NCI-H774 (cell line): ENCODE measurements around the gene SAMD5.
A peak's percentile ranks its signal among the peaks of the same experiment; 100 is the strongest.
"Not testable (repeated sequence)": the region's sequence is repeated elsewhere in the genome, so short reads cannot be mapped to it uniquely, and the experiment has no call there.

Experiments used
- DNase-seq: peaks from one replicate; lab custom pipeline; 2025; lab: John Stamatoyannopoulos, UW

Gene SAMD5

DNA sequence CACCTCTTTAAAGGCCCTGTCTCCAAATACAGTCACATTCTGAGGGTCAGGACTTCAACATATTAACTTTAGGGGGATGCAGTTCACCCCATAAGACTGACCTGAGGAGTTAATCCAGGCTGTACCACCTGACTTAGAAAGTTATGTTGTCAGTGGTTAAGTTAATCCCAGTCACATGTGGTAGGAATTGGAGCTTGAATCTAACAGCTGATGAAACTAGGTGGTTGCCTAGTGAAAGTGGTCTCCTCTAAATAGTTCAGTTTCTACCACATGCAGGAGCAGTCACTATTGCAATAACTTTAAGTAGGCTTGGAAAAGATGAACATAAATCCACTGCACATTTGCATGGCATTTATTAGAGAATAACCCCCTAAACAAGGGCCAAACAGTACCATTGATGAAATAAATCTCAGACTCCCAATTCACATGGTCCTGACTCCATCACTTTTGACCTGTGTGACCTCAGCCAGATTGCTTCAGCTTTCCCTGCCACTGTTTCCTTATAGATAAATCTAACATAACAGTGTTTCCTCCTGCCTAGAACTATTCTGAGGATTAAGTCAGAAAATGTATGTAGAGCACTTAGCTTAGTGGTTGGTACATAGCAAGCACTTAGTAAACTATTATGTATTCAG lies 20.1 kb downstream of the SAMD5 start:
- DNase-seq: no peak

DNA sequence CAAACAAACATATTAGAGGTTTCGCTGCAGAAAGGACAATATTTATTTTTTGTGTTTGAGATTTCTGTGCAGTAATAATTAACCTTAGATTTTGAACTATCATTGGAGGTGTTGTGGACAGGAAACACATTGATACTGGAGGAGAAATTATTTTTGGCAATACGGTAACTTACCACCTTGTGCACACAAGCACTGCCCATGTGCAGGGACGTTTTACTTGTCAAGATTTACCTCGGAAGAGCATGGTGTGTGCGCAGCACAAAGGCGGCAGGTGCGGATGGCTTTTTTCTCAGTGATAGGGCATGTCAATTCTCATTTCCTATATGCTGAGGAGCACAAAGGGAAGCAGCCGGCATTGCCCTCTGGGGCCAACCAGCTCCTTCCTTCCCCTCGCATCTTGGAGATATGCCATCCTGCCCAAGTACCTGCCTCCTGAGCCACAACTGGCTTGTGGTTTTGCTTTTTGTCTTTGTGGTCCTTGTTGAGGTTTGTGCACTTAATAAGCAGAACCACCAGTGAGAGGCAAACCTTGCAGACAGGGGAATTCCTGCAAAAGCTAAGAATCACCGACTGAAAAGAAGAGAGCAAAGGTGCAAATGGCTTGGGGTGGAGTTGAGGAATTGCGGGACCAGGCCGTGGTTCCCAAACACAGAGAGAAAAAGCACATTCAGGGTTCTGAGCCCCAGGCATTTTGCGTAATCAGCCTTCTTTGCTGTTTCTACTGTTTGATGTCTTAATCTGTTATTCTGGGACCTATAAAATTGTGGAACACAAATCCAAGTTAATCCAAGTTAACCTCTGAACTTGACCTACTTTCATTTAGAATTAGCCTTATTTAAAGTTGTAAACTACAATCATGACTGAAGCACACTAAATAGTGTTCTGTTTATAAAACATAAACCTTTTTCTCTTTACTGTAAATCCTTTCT lies 21.9 kb downstream of the SAMD5 start:
- peak; percentile 36 for DNase-seq

DNA sequence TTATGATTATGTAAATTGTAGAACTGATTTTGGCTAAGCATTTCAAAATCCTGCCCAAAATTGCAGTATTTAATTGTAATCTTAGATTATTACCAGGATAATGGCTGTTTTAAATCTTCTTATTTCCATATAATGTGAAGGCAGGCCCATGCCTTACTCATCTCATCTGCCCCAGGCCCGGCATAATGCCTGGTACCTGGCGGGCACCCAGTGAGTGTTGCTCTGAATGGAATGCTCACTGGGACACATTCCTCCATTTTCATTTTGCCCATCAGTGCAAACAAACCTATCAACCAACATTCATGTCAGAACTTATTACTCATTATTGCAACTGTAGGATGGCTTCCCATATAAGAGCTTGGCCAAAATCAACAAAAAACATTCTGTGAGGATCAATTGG lies 22.8 kb downstream of the SAMD5 start:
- DNase-seq: no peak

DNA sequence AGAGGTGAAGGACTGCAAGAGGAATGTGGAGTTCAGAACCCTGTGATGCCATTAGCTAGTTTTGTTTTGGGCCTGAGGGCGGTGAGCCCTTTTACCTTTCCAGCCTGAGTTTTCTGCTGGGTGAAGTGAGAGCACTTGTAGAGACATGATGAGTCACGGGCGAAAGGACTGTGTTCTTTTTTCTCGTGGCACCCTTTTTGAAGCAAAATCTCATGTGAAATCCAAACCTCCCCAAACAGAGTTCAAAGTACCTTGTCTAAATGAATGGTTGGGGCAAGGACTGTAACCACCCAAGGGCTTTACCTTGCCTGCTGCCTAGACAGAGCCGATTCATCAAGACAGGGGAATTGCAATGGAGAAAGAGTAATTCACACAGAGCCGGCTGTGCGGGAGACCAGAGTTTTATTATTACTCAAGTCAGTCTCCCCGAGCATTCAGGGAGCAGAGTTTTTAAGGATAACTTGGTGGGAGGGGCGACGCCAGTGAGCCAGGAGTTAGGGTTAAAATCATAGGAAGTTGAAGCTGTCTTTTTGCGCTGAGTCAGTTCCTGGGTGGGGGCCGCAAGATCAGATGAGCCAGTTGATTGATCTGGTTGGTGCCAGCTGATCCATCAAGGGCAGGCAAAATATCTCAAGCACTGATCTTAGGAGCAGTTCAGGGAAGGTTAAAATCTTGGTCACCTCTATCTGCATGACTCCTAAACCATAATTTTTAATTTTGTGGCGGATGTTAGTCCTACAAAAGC lies 25.8 kb downstream of the SAMD5 start:
- DNase-seq: no peak

DNA sequence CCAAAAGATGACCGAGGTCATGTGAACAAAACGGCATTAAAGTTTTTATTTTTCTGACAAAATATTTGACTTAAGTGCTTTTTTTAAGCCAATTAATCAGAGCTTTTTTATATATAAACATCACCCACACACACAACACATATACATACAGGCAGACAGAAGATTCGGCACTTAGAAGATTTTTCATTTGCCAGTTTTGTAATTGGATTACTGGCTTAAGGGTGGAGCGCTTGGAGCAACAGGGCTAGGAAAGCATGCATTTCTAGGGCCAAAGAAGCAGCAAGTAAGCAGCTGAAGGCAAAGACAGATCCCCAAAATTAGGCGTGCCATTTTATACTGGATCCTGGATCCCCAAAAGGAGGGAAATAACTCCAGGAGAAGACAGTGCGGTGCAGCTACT lies 30.3 kb downstream of the SAMD5 start:
- no peak for DNase-seq

DNA sequence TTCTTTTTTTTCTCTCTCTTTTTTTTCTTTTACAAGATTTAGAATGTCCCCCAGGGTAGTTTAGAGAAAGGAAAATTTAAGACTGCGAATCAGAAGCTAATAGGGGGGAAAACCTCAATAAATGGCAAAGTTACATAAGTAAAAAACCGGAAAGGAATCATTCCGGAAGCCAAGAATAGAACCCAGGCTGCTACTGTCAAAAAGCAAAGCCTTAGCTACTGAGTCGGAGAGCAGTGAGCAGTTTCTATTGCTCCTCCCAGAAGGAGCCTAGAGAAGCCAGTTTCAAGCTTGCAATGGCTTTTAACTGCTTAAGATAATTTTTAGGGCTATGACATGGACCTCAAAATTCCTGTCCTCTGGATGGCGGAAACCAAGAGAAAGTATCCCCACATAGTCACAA lies 31.6 kb downstream of the SAMD5 start:
- DNase-seq: no peak

DNA sequence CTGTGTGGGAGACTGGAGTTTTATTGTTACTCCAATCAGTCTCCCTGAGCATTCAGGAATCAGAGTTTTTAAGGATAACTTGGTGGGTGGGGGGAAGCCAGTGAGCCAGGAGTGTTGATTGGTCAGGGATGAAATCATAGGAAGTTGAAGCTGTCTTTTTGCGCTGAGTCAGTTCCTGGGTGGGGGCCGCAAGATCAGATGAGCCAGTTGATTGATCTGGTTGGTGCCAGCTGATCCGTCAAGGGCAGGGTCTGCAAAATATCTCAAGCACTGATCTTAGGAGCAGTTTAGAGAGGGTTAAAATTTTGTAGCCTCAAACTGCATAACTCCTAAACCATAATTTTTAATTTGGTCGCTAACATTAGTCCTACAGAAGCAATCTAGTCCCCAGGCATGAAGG lies 33.9 kb downstream of the SAMD5 start:
- not testable (repeated sequence) for DNase-seq

DNA sequence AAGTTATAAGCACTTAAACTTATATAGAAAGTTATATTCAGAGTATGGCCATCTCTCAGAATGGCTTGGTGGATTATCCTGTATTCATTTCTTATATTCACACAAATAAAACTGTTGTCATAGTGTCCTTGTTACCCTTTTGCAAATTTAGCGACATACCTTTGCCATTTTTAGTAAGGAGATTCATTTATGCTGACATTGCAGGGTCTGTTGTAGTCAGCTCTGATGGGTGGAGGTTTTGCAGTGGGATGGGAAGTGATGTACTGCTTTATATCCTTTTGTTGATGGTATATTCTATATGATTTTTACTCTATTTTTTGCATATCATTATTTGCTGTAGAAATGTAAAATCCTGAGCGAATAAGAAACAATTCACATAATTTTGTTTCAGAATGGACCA lies 35.9 kb downstream of the SAMD5 start:
- no peak for DNase-seq

DNA sequence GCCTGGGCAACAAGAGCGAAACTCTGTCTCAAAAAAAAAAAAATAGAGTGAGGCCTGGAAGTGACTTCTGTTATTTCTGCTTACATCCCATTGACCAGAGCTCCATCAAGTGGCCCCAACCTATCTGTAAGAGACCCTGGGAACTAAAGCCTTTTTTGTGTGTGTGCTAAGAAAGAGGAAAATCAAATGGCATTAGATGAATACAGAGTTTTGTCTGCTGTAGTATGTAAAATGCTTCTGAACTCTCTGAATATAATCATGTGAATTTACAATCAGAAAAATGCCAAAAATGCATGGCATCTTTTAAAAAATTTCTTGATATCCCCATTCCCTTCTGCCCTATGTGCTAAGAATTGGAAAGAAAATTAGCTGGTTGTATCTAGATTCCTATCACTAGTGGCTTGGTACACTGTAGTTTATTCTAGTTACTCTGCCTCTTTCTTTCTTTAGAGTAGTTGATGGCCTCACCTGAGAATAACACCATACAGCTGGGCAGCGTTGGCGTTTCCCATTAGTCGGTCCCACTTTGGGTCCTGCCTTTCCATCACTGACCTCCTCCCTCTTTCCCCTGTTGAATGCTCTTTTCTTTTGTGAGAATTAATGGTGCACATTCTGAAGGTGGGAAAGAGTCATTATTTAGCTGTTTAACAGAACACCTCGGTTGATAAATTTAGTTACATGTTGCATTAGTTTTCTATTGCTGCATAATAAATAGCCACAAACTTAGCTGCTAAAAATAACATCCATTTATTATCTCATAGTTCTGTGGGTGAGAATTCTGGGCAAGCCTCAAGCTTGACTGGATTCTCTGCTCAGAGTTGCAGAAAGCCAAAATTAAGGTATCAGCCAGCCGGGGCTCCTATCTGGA lies 38.2 kb downstream of the SAMD5 start:
- no peak for DNase-seq

DNA sequence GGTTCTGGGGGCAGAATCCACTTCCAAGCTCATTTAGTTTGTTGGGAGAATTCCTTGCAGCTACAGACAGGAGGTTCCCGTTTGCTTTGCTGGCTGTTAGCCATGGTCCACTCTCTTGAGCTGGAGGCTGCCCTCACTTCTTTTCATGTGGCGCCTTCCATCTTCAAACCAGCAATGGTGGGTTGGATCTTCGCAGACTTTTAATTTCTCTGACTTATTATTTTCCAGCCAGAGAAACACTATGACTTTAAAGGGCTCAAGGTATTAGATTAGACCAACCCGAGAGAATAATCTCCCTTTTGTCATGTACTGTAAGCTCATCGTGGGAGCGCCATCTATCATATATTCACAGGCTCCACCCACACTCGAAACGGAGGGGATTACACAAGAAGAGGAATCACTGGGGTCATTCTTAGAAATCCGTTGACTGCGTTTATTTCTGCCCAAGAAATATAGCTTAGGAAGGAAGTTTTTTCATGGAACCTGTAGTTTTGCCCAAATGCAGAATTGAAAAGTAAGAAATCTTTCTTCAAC lies 38.9 kb downstream of the SAMD5 start:
- DNase-seq: no peak

DNA sequence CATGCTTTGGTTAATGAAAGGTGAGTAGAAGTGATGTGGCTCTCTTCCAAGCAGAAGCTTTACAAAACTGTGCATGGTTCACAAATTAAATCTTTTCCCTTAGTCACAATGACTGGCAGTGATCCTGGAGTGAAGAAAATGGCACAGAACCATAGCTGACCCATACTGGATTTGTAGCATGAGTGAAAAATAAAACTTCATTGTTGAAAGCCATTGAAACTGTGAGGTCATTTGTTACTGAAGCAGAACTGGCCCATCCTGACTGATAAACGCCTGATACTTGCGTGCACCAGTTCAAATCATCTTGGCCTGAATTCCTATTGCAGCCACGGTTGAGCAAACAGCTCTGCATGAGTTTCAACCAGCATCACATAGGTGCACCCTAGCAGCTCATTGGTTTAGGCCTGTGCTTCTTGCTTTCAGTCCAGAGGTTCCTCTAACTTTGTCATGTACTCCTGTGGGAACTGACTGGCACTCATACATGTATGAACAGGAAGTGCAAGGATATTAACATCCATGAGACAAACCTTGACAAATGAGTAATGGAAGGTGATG lies 40.5 kb downstream of the SAMD5 start:
- no peak for DNase-seq

DNA sequence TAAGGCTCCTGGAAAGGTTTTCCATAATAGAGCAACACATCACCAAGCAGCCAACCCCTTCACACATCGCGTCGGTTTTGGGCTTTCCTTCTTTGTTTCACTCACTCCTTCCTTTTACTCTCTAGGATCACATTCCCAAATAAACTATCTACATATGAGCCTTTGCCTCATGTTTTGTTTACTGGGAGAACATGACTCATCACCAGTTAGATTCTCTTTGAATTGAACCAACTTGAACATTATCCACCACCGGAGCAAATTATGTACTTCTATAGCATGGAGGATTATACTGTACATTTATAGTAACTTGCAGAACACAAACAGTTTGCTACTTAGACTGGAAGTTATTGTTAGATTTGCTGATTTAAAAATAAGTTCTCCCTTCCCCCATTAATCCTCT lies 41.0 kb downstream of the SAMD5 start:
- no peak for DNase-seq

DNA sequence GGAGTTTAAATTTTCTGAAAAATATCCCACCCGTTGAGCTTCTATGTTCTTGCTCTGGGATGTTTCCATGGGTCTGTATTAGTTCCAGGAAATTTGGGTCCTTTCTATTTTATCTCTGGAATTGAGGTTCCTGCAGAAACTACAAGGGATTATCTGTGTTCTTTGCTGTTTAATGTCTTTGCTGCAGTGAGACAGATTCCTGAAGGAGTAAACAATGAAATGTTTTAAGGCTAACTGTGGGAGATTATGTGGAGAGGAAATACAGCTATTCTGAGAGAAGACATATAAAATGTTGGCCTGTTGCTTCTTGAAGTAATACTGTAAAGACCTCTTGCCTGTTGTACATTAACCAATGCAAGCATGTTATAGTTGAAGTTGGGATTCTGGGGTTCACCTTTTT lies 43.5 kb downstream of the SAMD5 start:
- no peak for DNase-seq

DNA sequence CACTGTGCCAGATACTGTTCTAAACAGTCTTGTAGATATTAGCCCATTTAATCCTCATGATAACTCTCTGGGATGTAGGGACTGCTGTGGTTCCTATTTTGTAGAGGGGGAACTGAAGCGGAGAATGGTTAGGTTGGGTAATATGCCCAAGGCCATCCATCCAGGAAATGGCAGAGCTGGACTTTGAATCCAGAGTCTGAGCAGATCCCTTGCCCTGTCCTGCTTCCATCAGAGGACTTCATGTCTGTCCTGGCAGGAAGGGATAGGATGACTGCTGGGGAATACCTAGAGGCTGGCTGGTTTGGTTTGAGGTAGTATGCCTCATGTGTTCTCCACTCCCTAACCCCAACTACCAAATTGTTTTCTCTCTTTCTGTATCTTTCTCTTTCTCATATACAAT lies 44.6 kb downstream of the SAMD5 start:
- no peak for DNase-seq

DNA sequence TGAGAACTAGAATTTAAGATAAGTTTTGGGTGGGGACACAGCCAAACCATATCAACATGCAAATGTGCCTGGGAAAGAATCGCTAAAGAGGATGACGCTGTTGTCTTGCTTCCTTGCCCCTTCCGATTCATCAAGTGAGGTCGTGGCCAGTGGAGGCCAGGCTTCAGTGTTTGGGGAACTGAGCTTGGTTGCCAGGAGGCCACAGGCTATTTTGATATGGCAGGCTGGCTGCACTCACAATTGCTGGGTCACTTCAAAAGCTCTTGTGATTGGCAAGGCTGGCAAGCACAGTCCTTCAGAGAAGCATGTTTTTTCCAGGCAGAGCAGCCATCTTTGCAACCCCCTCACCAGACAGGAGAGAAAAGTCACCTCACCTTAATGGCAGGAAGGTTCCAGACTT lies 45.8 kb downstream of the SAMD5 start:
- DNase-seq: no peak

DNA sequence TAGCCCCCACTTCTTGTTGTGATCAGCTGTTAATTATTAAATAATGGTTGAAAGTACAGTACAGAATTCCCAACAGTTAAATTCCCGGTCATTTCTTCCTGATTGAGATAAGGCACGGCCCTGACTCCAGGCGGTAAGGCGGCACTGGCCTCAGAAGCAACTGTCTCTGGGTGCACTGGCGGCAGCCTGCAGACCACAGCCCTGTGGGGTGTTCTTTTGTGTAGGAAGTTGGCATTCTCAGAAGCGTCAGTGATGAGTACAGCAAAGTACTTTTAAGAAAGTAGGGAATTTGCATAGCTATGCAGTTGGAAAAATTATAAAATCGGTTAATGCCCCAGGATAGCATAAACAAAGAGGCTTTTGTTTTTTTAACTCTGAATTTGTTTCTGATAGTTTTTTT lies 50.5 kb downstream of the SAMD5 start:
- DNase-seq: no peak

DNA sequence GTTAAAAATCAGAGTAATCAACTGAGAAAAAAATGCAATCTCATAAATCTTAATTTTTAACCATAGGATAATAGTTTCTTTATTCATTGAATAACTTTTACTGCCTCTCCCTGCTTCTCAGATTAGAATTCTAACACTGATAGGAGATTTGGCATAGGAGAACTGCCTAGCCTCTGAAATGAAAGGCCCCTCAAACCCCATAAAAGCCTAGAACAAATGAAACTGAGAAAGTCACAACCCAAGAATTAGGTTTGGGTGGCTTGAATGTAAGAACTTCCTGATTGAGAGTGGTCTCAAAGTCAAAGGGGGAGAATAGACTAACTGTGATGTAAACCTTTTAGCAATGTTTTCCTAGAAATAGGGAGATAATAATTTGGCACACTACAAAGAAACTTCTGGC lies 52.2 kb downstream of the SAMD5 start:
- DNase-seq: no peak

DNA sequence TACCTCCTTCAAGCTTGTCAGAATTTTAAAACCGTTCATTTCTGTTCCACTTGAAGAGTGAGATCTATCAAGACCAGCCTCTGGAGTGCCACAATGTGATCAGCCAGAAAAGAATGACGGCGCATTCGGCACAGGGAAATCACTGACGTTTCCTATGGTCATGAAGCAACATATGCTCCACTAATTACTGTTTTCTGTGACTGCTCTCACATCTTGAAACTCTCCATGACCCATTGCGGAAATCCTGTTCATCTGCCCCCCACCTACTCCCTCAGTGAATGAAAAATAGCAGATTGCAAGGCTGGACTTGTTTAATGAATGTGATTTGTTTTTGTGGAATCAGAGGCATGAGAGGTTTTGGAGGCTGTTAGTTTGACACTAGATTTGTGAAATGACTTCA lies 53.2 kb downstream of the SAMD5 start:
- no peak for DNase-seq

DNA sequence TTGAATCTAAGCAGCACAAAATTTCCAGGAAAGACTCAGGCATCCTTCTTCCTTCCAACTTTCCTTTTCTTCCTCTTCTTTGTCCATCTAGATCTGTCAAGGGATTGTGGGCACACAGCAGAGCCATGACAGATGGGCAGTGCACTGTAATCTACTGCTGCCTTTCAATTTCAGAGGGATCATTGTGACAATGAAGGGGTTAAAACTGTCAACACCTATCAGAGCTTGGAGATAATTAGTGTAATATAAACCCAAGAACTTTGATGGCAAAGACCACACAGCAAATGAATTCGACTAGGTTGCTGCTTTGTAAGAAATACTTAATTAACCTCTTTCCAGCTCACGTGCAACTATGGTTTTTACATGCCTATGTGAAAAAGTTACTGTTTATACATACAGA lies 55.0 kb downstream of the SAMD5 start:
- DNase-seq: no peak

DNA sequence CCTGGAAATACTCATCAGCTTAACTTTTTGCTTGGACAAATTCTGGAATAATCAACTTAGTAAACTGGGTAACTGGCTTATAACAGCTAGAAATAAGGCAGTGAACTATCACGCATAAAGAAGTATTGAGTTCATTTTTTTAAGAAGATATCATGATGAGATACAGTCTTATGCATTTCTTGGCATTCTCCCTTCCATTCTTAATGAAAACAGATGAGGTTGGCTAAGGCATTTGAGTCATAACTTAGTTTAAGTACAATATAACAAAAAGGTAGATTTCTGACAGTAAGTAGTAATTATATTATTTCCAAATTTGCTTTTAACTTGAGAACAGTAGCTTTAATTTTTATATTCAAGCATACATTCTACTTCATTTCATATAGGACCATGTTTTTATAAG lies 56.1 kb downstream of the SAMD5 start:
- no peak for DNase-seq

DNA sequence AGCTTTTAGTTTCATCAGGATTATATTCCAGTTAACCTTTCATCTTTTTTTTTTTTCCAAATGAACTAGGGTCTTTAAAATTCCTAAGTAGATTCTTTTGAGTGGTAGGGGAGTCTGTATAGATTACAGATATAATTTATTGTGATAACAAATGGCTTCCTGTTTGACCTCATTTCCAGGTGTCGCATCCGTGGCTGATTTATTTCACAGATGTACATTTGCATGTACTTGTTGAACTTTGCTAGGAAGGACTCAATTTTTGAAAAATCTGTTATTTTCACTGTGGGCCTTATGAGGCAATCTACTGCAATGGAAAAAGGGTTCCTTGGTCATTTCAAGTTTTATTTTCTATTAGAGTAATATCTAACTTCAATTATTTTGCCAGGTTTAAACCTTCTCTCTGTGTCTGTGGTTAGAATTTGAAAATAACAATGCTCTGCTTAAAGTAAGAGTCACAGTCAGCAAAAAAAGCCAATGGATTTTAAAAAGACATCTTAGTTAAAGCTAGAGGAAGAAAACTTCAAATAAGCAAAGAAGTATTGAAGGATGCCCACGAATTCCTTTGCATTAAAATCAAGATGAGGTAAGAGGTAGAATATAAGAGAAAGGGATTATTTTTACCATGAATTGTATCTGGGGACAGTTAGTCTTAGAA lies 57.9 kb downstream of the SAMD5 start:
- DNase-seq: no peak
